Measurements from ENCODE around the gene MBP. TPM values are rescaled to one million over a fixed set of nuclear protein-coding genes. Genes with fewer than 3 reads are reported as not detected.

The MBP gene
- total and polyA plus RNA-seq, 10 donors = 11.1 to 96.0 (median 70.8) TPM

GRCh38 chr18:77108001-77108692 is 24.4 kb downstream of the MBP start:
- no peak for DNase-seq
- peaks cover 60 to 100% (median 92%) of the 10 kb centered on the region in 6 donors for H3K4me1 ChIP-seq
- peak overlapping the region; percentile 29 to 95 (median 88) for H3K27ac ChIP-seq
- H3K36me3 ChIP-seq = peaks cover 0 to 43% (median 2%) of the 10 kb centered on the region in 6 donors
- intact Hi-C loops (cut with DNase I; ENCODE audit: low total_unique reads) = loop anchor here (10.0 kb wide), 1 partner anchor 53 kb away; no protein-coding TSS in a partner anchor
- TF ChIP-seq CTCF (IDR thresholded peaks at IDR 0.05 in 8 of 11, conservative IDR thresholded peaks at IDR 0.05 in 3 of 11) (no peak), POLR2A (IDR thresholded peaks at IDR 0.05) (no peak), POLR2AphosphoS5 (IDR thresholded peaks at IDR 0.05) (peak in 1 of 3 donors; percentile 81)
- H3K4me3 ChIP-seq = peak overlapping the region in 1 of 8 donors; percentile 13
- 17 to 28% (median 22%) methylated on average over 13 of the region's 13 CpGs for WGBS, 5 donors
- H3K9me3 ChIP-seq = no peaks in the 10 kb centered on the region
- no peaks in the 10 kb centered on the region for H3K27me3 ChIP-seq (replicated peaks in 1 of 7)

GRCh38 chr18:77107292-77107691 is 25.3 kb downstream of the MBP start:
- TF ChIP-seq POLR2AphosphoS5 (IDR thresholded peaks at IDR 0.05) (no peak), POLR2A (IDR thresholded peaks at IDR 0.05) (no peak), CTCF (IDR thresholded peaks at IDR 0.05 in 8 of 11, conservative IDR thresholded peaks at IDR 0.05 in 3 of 11) (no peak)
- no peak for DNase-seq
- WGBS, 5 donors = 52 to 63% (median 53%) methylated on average over 5 of the region's 5 CpGs
- intact Hi-C loops (cut with DNase I; ENCODE audit: low total_unique reads) = loop anchor here (10.0 kb wide), 1 partner anchor 52 kb away; no protein-coding TSS in a partner anchor
- no peaks in the 10 kb centered on the region for H3K27me3 ChIP-seq (replicated peaks in 1 of 7)
- peaks cover 66 to 100% (median 92%) of the 10 kb centered on the region in 6 donors for H3K4me1 ChIP-seq
- no peaks in the 10 kb centered on the region for H3K9me3 ChIP-seq
- H3K27ac ChIP-seq = peak overlapping the region; percentile 29 to 95 (median 88)
- H3K4me3 ChIP-seq = peak overlapping the region in 1 of 8 donors; percentile 13
- peaks cover 0 to 39% (median 2%) of the 10 kb centered on the region in 6 donors for H3K36me3 ChIP-seq

- peaks cover 72 to 100% (median 94%) of the 10 kb centered on the region in 6 donors for H3K4me1 ChIP-seq
- peaks cover 0 to 9% (median 0%) of the 10 kb centered on the region in 7 donors for H3K27me3 ChIP-seq (replicated peaks in 1 of 7)
- H3K4me3 ChIP-seq = peak overlapping the region in 1 of 8 donors; percentile 6
- intact Hi-C loops (cut with DNase I; ENCODE audit: low total_unique reads) = loop anchor here (10.0 kb wide), 1 partner anchor 52 kb away; no protein-coding TSS in a partner anchor
- peaks cover 0 to 37% (median 2%) of the 10 kb centered on the region in 6 donors for H3K36me3 ChIP-seq
- peak overlapping the region; percentile 49 to 95 (median 88) for H3K27ac ChIP-seq
- WGBS, 5 donors = 32 to 37% (median 36%) methylated on average over 15 of the region's 15 CpGs
- no peaks in the 10 kb centered on the region for H3K9me3 ChIP-seq
- TF ChIP-seq CTCF (IDR thresholded peaks at IDR 0.05 in 8 of 11, conservative IDR thresholded peaks at IDR 0.05 in 3 of 11) (no peak), POLR2AphosphoS5 (IDR thresholded peaks at IDR 0.05) (peak in 2 of 3 donors; percentile 51 to 62)
- DNase-seq = no peak
These were observed 26.3 kb downstream of the MBP start for GRCh38 chr18:77106331-77106730.

GRCh38 chr18:77105680-77106079 is 26.9 kb downstream of the MBP start:
- Histone ChIP-seq H3K9me3 (no peaks in the 10 kb centered on the region), H3K4me3 (peak overlapping the region in 1 of 8 donors; percentile 34), H3K36me3 (peaks cover 0 to 31% (median 2%) of the 10 kb centered on the region in 6 donors), H3K4me1 (peaks cover 78 to 100% (median 96%) of the 10 kb centered on the region in 6 donors), H3K27me3 (replicated peaks in 1 of 7) (peaks cover 0 to 16% (median 0%) of the 10 kb centered on the region in 7 donors), H3K27ac (peak overlapping the region; percentile 49 to 95 (median 88))
- WGBS, 5 donors = 52 to 78% (median 72%) methylated on average over 3 of the region's 3 CpGs
- intact Hi-C loops (cut with DNase I; ENCODE audit: low total_unique reads) = loop anchor here (10.0 kb wide), 1 partner anchor 51 kb away; no protein-coding TSS in a partner anchor
- TF ChIP-seq POLR2A (IDR thresholded peaks at IDR 0.05) (no peak), CTCF (IDR thresholded peaks at IDR 0.05 in 8 of 11, conservative IDR thresholded peaks at IDR 0.05 in 3 of 11) (no peak), POLR2AphosphoS5 (IDR thresholded peaks at IDR 0.05) (no peak)
- no peak for DNase-seq

Measured in spleen (tissue), 11 donors.